ENCODE data around the gene PRSS23.

Gene PRSS23

DNA sequence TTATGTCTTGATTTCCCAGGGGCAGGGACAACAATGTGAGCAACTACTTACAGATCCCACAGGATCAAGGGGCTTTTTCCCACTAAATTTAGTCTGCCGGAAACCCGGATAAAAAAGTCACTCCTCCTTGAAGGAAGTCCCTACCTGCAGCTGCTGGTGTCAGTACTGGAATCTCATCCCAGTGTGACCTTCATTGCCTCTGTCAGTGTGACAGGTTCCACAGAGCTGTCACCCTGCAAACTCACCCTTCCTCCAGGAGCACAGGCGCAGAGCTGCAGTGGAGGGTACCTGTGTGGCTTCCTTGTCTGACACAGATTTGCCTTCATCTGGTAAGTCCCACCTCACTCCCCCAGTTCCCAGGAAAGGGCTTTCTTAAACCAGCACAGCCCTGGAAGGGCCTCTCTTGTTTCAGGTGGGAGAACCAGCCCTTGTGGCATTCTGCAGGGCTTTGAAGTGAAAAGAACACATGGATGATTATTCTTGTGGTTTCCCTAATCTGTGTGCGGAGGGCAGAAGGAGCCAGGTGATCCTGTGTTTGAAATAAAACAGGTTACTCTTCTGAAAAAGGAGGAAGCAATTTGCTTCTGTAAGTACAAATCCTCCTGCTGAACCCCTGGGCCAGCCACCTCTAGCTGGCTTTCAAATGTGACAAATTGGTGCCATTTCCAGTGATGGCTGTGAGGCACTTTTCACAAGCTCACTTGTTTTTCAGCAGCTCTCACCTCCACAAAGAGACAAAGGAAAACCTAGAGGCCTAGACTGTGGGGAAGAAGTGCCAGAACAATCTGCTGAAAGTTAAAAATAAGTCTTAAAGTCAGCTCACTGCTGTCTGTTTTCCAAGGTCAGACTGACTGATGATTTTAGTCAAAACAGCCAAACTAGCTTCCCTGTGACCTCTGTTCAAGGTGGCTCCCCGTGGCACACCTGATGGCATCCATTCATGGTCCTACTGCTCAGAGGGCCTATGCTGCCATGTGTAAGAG, 9.2 kb upstream of the PRSS23 start:
- H3K27ac ChIP-seq = peak overlapping the region; percentile 66
- no peak for TF ChIP-seq ZFX (IDR thresholded peaks at IDR 0.05)
- TF ChIP-seq, protein P1, sequence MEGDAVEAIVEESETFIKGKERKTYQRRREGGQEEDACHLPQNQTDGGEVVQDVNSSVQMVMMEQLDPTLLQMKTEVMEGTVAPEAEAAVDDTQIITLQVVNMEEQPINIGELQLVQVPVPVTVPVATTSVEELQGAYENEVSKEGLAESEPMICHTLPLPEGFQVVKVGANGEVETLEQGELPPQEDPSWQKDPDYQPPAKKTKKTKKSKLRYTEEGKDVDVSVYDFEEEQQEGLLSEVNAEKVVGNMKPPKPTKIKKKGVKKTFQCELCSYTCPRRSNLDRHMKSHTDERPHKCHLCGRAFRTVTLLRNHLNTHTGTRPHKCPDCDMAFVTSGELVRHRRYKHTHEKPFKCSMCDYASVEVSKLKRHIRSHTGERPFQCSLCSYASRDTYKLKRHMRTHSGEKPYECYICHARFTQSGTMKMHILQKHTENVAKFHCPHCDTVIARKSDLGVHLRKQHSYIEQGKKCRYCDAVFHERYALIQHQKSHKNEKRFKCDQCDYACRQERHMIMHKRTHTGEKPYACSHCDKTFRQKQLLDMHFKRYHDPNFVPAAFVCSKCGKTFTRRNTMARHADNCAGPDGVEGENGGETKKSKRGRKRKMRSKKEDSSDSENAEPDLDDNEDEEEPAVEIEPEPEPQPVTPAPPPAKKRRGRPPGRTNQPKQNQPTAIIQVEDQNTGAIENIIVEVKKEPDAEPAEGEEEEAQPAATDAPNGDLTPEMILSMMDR (conservative IDR thresholded peaks at IDR 0.05) = no peak

DNA sequence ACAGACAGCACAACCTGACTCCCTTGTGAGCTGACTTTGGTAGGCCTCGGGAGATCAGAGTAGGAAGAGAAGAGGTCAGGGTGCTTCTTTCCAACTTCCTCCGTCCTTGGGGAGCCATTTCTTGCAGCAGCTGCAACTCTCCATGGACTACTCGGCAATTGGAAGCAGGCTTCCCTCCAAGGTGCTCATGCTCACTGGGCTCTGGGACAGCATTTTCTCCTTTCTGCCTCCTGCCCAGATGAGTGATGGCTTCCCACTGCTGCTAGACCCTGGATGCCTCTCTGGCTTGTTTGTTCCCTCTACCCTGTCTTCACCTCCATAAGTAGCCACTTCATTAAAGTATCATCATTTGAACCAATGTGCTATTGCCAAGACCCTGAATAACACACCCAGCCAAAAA, 8.2 kb upstream of the PRSS23 start:
- TF ChIP-seq, protein P1 (conservative IDR thresholded peaks at IDR 0.05) = no peak
- TF ChIP-seq ZFX (IDR thresholded peaks at IDR 0.05) = no peak
- no peak overlapping the region for H3K27ac ChIP-seq

DNA sequence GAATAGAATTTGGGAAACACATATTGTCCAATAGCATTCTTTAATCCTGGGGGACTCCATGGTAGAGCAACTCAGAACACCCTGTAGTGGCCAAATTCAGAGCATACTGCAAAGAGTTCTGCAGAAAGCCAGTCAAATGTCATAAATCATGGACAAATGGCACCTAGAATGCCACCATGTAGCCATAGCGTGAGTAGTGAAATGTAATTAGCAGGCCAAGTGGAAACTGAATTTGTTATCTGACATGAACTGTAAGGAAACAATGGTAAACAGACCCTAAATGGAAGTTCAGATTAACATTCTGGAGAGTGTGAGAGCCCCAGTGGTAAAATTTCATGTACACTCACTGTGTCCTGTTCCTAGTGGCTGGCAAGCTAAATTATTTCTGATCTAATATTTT, 7.0 kb upstream of the PRSS23 start:
- TF ChIP-seq, protein P1 (conservative IDR thresholded peaks at IDR 0.05) = no peak
- TF ChIP-seq ZFX (IDR thresholded peaks at IDR 0.05) = no peak
- H3K27ac ChIP-seq = no peak overlapping the region

DNA sequence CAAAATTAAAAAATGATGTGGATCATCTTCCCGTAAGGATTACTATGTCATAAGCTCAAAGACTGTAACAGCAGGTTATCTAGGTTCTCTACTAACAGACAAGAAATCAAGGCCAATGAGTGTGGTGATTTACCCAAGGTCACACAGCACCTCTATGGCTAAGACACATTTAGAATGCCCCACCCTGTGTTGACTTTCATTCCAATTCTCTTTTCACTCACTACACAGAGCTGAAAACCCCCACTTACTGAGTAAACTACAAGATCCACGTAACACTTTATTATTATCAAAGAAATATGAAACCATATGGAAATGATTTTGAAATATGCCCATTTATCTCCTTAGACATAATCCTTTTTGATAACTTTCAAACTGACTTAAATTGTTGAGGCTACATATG, 4.8 kb upstream of the PRSS23 start:
- no peak overlapping the region for H3K27ac ChIP-seq
- TF ChIP-seq ZFX (IDR thresholded peaks at IDR 0.05) = no peak
- TF ChIP-seq, protein P1 (conservative IDR thresholded peaks at IDR 0.05) = no peak

DNA sequence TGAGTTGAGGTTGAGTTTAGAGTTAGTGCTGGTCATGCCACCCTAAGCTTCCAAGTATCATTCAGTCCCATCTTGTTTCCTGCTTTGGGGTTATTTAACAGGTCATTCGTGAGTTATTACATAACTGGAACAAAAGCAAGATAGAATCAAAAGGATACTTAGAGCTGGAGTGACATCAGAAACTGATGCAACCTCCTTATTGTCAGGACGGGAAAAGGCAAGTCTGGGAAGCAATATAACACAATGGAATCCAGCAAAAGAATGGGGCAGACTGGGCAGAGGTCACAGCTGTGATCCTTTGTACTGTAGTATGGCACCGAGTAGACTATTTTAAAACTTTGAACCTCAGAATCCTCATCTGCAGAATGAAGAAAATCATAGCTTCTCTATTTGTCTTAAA, 4.4 kb upstream of the PRSS23 start:
- H3K27ac ChIP-seq = no peak overlapping the region
- TF ChIP-seq, protein P1 (conservative IDR thresholded peaks at IDR 0.05) = no peak
- no peak for TF ChIP-seq ZFX (IDR thresholded peaks at IDR 0.05)

DNA sequence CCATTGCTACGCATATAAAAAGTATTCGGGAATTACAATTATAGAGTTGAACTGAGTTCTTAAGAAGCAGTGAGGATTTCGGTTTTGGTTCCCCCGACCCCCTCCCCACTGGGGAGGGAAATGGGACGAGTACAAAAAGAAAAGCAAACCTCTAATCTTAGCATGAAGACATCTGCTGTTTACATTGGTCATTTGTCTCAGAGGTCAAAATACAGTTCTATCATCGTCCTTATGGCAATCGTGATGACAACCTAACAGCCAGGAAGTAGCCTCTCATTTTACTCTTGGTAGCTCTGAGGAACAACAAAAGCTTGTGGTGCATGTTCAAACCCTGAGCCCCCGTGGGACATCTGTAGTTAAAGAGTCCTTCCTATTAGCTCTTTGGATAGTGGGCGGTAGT, 3.2 kb upstream of the PRSS23 start:
- H3K27ac ChIP-seq = no peak overlapping the region
- TF ChIP-seq, protein P1 (conservative IDR thresholded peaks at IDR 0.05) = no peak
- TF ChIP-seq ZFX (IDR thresholded peaks at IDR 0.05) = no peak

DNA sequence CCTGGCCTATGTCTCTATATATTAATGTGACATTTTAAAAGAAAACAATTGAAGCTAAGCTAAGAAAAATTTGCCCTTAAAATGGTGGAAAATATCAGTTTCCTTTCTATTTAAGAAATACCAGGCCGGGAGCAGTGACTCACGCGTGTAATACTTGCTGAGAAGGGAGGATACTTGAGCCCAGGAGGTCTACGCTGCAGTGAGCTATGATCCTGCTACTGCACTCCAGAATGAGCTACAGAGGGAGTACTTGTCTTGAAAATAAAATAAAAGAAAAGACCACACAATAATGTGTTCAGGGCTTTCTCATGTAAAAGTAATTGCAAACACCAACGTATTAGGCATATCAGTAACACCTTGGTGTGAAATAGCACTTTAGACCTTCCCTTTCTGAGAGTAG, 1.4 kb upstream of the PRSS23 start:
- no peak overlapping the region for H3K27ac ChIP-seq
- TF ChIP-seq, protein P1 (conservative IDR thresholded peaks at IDR 0.05) = no peak
- no peak for TF ChIP-seq ZFX (IDR thresholded peaks at IDR 0.05)
